ENCODE results near the gene KCMF1.

The KCMF1 gene

GRCh38 chr2:84956334-84957297 lies 14.3 kb upstream of the KCMF1 start:
- no peak for DNase-seq

- no peak for DNase-seq
Measured at GRCh38 chr2:84957771-84958134, 13.2 kb upstream of the KCMF1 start.

DNA sequence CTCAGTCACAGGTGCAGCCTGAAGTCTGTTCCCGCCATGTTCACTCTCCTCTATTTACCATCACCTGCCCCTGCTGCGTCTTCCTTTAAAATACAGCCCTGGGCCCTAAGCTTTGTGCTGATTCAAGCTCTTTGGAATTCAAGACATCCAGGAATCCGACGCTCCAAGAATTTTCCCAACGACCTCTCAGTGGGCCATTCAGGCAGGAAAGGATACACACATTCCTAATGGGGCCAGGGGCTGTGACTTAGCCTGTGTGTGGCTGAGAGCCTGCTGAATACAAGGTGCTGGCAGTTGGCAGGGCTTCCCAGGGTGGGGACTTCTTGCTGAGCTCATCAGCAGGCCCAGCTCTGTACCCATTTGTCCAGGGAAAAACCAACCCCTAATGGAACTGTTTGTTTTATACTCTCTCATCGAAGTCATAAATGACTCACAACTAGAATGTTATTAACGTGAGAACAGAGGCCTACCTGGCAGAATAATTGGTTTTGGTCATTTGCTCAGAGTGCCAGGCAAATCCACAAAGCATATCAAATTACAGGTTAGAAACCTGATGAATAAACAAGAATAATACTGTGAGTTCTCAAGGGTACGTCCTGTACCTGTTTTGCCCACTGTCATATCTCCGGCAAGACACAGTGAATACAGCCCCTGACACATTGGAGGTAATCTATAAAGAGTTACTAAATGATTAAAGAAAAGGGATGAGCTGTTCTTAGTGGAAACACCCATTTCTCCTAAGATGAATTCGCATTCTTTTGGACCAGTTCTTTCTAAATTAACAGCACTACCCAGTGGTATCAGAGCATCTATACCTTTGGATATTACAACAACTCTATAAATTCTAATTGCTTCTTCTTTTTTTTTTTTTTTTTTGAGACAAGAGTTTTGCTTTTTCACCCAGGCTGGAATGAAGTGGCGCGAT lies 12.6 kb upstream of the KCMF1 start:
- DNase-seq: peak; percentile 56

DNA sequence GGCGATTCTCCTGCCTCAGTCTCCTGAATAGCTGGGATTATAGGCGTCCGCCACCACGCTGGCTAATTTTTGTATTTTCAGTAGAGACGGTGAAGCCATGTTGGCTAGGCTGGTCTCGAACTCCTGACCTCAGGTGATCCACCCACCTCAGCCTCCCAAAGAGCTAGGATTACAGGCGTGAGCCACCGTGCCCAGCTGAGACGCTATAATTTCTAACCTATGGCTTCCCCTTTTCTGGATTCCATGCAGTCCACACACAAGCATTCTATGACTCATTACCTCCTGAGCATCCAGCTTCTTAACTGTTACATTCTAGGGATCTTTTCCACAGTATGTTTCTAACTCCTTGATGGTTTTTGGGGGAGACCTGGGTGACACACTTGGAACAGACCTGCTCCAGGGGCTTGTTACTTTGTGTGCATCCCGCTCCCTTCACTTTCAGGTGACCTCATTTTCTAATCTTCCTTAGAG lies 11.8 kb upstream of the KCMF1 start:
- DNase-seq: no peak

DNA sequence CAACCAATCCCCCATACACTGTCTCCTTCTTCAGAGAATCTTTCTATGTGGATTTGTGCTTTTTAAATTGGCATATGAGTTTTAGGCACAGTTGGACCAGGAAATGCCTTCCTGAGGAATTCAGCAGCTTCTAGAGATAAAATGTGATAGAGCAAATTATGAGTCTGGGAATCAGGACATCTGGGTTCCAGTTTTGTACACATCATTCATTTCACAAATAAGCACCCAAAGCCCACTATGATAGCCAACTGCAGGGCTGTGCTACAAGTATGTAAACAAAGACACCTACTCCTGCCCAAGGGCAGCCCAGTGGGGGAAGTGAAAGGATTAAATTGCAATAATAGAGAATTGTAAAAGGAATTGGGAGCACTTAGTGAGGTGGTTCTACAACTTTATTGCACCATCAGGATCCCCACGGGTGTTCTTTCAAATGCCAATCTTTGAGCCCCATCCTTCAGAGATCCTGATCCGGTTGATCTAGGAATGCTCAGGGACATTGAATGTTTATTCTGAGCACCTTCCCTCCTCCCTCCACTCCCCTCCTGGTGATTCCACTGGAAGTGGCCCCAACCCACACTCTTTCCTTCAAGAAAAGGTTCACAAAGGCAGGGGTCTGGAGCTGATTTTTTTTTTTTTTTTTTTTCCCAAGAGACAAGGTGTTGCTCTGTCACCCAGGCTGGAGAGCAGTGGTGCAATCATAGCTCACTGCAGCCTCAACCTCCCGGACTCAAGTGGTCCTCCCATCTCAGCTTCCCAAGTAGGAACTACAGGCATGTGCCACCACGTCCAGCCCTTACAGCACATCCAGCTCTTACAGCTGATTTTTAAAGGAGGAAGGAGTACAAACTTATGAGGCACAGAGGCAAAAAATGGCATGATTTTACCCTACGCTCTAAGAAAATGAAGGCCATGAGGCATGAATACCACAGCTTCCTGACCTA lies 11.1 kb upstream of the KCMF1 start:
- no peak for DNase-seq

DNA sequence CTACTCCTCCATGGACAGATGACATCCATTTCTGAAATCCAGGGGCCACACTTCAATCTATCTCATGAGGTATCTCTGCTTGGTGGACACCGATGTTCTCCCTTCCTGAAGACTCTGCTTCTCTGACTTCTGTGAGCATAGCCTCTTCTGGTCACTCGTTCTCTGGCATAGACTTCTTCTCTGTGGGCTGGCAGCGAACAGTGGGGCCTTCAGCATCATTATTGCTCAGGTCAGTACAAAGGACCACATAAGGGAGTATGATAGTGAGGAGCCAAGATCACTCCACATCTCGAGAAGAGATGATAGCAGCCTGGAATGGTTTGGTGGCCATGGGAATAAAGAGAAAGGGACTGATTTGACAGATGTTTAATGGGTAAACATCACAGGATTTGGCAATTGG lies 8.0 kb upstream of the KCMF1 start:
- no peak for DNase-seq

DNA sequence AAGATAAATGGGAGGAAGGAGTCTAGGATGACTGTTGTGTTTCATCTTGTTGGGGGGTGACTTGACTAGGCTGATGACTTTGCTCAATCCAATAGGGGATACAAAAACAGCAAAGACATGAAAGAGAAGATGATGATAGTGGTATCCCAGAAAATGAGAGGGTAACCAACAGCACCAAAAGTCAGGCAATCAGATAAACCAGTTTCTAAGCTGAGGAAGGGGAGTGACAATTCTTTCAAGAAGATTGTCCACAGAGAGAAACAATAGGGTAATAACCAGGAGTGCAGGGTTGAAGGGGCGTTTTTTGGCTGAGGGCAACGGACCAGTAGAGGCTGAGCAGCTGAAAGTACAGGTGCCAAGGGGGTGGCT lies 7.7 kb upstream of the KCMF1 start:
- DNase-seq: no peak

- no peak for DNase-seq
Measured at GRCh38 chr2:84963692-84964405, 7.1 kb upstream of the KCMF1 start.

GRCh38 chr2:84964406-84965191 lies 6.4 kb upstream of the KCMF1 start:
- no peak for DNase-seq

DNA sequence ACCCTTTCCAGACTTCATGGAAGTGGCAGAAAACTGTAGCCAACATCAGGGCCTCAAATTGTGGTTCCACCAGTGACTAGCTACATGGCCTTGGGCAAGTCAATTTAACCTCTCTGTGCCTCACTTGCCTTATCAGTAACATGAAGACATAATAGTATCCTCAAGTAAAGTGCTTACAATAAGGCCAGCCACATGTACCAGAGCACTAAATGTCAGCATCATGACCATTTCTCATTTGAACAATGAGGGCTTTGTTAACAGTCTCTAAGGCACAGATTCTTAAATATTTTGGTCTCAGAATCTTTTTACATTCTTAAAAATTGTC lies 5.8 kb upstream of the KCMF1 start:
- DNase-seq: no peak

DNA sequence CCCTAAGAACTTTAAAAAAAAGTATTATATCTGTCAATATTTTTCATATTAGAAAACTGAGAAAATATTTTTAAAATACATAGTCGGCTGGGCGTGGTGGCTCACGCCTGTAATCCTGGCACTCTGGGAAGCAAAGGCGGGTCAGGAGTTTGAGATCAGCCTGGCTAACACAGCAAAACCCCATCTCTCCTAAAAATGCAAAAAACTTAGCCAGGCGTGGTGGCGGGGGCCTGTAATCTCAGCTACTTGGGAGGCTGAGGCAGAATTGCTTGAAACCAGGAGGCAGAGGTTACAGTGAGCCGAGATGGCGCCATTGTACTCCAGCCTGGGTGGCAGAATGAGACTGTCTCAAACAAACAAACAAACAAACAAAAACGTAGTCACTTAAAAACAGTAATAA lies 5.1 kb upstream of the KCMF1 start:
- no peak for DNase-seq

GRCh38 chr2:84966731-84967130 lies 4.2 kb upstream of the KCMF1 start:
- DNase-seq: no peak

GRCh38 chr2:84969511-84970209 lies 1.3 kb upstream of the KCMF1 start:
- DNase-seq: peak; percentile 51

DNA sequence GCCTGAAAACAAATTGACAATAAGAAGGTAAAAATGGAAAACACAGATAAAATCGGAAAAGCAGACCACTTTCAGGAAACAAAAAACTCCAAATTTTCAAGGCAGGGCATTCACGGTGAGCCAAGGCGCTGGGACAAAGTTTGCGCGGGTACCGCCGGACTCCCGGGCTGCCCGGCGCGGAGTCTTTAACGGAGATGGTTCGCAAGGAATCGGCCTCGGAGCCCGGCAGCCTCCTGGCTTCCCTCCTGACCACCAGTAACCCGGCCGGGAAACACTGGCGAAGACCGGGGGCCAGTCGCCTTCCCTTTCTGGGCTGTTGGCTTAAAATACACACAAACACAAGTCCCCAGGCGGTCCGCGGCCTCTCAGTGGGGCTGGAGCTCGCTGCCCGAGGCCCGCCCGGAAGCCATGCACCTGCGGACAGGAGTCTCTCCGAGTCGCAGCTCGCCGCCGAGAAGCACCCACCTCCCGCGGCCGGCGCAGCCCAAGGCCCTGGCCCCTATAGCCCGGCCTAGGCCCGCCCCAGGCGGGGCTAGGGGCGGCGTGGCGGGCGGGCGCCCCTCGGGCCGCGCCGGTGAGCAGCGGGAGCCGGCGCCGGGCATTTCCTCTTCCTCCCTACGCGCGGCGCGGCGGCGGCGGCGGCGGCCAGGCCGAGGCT lies 622 bp upstream of the KCMF1 start:
- peak; percentile 82 for DNase-seq

DNA sequence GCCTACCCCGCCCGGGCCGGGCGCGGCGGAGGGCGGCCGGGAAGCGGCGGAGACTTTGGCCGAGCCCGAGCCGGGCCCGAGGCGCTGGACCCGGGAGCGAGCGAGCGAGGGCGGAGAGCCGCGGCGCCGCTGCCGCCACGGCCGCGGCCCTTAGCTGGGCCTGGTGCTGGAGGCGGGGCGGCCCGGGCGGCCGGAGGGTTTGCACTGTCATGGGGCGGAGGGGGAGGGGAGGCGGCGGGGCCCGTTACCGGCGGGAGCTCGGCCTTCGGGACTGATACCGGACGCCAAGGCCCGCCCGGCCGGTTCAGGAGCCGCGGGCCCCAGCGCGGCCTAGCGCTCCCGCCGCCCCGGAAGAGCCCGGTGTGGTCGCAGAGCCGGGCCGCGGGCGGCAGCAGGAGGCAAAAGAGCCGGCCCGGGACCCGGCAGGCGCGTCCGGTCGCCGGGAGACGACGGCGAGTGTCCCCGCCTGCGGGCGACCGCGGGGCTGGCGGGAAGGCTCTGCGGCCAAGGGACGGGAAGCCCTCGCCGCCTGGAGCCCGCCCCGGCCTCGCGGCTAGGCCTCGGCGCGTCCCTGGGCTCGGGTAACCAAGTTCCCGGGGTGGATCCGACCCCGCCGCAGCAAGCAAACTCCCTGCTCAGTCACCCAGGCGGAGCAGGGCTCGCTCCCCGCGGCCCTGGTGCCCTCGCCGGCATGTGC lies 697 bp downstream of the KCMF1 start:
- DNase-seq: peak; percentile 78

DNA sequence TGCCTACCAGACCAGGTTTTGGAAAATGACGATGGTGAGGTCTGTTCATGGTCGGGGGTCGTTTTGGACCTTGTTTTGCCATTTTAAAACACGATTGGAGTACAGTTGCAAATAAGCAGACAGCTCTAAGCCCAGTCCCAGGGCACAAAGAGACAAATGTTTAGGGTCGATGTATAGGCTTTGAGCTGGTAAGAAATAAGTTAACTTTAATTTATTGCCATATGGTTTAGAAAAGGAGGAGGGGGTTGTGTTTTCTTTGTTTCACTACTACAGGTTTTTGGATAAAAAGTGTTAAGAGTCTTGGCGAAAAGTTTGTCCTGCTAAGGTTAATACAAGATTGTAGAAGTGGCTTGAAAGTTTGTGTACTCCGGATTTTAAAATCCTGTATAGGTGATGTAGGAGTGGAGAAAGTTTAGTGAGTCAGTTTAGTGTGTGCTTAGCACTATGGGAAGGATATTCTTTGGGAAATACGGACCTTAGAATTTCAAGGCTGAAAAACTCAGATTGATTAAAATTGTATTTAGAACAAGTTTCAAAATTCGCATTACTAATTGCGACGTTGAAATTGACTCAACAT lies 1.3 kb downstream of the KCMF1 start:
- no peak for DNase-seq

- no peak for DNase-seq
Measured at GRCh38 chr2:84972932-84973331, 2.0 kb downstream of the KCMF1 start.

GRCh38 chr2:84980263-84980983 lies 9.5 kb downstream of the KCMF1 start:
- no peak for DNase-seq
